Activated CD4-positive, alpha-beta T cell treated with anti-CD3 and anti-CD28 coated beads, Interleukin-2, amount 50 U/mL, for 48 hours (primary cell): Measurements from ENCODE around the gene MPHOSPH9.
A peak's percentile ranks its signal among the peaks of the same experiment; 100 is the strongest.

Source experiments
- DNase-seq, 2 experiments: peaks; one replicate each; pipeline ENCODE4 v3.0.0-alpha.2; 2020

The MPHOSPH9 gene

GRCh38 chr12:123232807-123233504 lies at the start of gene MPHOSPH9, which contains the start of gene MTRFR:
TSS of gene MPHOSPH9 (minus strand) at chr12:123233141. CDS start at chr12:123230364, 2,777 bp downstream.
TSS of gene MTRFR (plus strand) at chr12:123233436. CDS start at chr12:123253675, 20,239 bp downstream.
- peak; percentile 98 to 99 for DNase-seq

GRCh38 chr12:123282111-123282510 lies 49.2 kb upstream of the MPHOSPH9 start:
- no peak for DNase-seq

GRCh38 chr12:123280971-123281370 lies 48.0 kb upstream of the MPHOSPH9 start:
- DNase-seq, result no peak

GRCh38 chr12:123278101-123278627 lies 45.2 kb upstream of the MPHOSPH9 start:
- DNase-seq, result no peak

GRCh38 chr12:123273166-123273565 lies 40.2 kb upstream of the MPHOSPH9 start:
- DNase-seq, result no peak

DNA sequence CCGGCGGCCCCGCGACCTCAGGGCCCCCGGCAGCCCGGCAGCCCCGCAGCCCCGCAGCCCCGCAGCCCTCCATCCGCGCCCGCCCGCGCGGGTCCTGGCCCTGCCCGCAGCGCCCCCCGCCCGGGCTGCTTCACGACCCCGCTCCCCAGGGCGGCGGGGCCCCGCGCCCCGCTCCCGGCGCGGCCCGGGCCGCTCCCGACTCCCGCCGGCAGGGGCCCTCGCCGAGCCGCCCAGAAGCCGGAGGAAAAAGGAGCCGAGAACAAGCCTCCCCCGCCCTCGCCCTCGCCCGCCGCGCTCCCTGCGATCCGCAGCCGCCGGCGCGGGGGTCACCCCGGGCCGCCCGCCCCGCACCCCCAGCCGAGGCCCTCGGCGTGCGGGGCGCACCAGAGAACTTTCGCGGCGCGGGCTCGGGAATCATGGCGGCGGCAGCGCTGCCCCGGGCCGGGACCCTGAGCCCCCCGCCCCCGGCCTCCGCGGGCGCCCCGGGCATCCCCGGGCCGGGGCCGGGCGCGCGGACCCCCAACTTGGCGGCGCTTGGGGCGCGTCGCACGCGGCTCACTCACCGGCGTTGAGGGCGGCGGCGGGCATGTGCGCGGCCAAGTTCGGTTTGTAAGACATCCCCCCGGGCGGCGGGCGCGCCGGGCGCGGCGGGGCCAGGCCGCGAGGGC lies 38.2 kb upstream of the MPHOSPH9 start:
- DNase-seq, result peak; percentile 78 to 82

GRCh38 chr12:123270214-123271000 lies 37.5 kb upstream of the MPHOSPH9 start:
- peak; percentile 29 to 41 for DNase-seq

DNA sequence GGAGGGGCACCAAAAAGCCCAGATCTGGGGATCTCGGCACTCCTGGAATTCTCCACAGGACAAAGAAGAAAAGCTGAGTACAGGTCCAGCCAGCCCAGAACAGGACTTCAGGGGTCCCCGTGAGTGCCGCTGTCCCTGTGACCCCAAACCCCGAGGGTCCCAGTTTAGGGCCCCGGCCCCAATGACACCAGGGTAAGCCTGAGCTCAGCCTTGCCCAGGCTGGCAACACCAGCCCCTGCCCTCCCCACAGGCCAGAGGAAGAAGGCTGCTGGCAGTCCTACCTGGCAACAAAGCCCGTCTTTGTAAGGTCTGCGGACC lies 36.9 kb upstream of the MPHOSPH9 start:
- DNase-seq, result no peak

DNA sequence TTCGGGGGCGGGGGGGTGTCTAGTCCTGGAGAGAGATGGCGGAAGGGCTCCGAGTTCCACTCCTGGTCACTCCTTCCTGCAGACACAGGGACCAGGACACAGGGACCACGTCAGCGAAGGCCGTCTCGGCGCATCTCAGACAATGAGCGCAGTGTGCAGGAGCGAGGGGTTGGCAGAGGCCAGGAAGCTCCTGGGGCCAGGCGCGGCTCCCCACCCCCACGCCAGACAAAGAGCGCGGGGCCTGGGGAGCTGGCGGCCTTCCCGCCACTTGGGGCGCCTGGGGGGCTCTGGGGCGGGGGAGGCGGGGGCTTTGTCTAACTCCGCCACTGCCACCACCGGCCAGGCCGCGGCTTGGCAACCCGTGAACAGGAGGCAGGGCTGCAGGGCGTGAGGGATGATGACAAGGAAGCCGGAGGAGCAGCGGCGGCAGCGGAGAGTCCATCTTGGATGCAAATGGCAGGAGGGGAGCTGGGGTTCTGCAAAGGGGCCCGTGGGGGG lies 36.5 kb upstream of the MPHOSPH9 start:
- peak; percentile 38 to 52 for DNase-seq

DNA sequence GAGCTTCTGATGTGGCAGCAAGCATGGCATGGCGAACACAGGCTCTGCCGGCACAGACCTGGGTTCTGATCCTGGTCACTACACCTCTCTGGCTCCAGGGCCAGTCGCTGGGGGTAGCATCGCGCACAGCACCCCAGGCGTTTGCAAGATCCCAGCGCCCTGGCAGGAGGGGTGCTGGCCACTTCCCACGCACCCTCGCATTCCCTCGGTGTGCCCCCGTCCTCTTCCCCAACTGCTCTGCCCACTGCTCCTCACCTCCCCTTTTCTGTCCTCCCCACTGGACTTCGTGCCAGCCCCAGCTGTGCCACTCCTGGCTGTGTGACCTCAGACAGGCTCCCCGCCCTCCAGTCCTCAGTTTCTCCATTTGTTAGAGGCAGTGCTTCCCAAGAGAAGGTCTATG lies 35.9 kb upstream of the MPHOSPH9 start:
- DNase-seq, result no peak

DNA sequence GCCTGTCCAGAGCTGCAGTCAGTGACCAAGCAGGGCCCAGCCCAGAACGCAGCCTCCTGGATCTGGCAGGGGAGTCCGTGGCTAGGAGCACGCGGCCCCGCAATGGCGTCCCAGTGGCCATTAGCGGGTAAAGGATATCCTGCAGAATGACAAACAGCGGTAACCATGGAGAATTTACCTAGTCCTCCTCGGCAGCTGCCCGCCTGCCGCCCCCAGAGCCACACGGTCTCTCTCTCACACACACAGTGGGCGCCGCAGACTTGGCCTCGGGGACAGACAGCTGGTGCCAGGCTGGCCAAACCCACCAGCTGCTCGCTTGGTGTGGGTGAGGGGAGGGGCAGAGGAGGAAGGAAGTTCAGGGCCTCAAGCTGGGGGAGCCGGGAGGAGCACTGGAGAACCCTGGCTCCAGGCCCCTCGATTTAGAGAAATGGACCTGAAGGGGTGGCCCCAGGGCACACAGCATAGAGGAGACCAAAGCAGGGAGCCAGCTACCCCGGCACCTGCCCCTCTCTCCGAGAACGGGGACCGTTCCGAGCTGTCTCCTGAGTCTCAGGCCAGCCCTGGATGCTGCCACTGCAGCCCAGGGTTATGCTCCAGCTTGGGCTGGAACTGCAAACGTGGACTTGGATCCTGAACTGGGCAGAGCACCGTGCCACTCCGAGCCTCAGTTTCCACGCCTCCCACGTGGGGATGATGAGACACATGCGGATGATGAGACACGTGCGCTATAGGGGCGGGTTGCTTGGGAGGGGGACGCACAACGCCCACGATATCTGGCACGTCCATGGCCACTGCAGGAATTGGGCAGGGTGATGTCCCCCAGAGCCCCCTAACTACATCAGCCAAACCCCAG lies 35.3 kb upstream of the MPHOSPH9 start:
- no peak for DNase-seq

DNA sequence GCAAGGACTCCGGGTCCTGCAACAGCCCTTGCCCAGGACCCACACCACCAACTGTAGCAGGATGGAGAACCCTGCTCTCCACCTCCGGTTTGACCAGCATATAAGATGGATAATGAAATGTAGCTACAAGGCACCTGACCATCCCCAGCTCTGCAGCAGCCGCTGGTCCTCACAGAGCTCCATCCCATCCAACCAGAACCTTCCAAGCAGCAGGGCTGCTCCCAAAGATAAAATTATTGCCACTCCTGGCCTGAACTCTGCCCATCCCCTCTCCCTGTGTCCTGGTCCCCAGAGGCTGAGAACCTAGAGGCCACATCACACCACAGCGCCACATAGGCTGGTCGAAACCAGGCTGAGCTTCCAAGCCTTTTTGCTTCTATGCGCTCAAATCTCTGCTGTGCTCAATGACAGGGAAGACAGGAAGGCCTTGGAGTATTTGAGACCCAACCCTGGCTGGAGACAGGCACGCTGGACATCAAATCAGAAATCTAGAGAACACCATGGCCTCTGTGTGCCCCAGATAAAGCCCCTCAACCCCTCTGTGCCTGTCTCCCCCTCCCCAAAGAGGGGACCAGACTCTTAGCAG lies 34.5 kb upstream of the MPHOSPH9 start:
- DNase-seq, result no peak

DNA sequence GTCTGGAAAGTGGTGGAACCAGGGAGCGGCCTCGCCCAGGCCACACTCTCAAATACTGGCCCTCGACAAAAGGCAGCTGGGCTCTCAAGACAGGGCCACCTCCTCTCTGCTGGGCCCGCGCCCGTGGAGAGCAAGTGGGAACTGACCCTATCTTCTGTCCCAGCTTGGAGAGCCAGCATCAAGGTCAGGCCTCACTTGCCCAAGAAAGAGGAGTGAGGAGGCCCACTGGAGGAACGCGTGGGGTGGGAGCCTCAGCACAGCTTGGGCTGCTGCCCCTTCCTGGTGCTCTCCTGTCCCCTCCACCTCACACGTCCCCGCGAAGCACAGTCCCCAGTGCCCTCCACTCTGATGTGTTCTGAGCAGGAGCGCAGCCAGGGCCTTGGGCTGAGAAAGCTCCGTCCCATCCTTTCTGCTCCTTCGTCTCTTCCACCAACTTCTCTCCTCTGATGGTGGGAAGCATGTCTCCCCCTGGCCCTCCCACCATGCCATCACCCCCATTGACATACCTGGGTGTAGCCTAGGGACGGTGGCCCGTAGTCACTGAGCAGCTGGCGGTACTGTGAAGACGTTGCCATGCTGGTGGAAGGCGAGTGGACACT lies 33.8 kb upstream of the MPHOSPH9 start:
- no peak for DNase-seq

DNA sequence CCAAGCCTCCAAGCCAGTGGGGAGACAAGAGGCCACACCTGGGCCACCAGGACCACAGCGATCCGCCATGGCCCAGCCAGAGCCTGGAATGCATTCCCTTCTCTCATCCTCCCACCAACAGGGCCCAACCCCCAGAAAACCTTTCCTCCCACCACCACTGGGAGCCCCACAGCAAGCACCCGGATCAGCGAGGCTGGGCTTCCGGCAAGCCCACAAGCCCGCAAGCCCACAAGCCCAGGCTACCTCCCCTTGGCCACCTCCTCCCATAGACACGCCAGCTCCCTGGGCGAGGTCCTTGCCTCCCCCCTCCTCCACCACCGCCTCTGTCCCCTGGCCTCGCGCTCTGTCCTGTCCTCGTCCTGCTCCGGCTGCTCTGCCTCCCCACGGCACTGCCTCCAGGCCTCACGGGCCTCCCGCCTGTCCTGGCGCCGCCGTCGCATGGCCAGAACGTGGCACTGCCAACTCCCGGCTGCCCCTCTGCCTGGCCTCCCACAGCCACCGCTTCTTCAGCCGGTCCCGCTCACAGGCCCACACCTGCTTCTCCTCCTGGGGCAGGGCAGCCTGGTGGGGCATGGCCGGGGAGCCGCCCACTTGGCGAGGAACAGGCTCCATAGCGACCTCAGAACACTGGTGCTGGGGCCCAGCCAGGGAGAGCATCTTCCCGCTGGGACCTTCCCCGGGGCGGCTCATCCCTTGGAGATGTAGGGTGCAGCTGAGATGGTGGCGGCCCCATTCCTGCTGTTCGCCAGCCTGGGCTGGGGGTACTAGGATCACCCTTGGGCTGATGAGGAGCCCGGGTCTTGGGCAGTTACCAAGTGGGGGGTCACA lies 33.1 kb upstream of the MPHOSPH9 start:
- DNase-seq, result no peak

DNA sequence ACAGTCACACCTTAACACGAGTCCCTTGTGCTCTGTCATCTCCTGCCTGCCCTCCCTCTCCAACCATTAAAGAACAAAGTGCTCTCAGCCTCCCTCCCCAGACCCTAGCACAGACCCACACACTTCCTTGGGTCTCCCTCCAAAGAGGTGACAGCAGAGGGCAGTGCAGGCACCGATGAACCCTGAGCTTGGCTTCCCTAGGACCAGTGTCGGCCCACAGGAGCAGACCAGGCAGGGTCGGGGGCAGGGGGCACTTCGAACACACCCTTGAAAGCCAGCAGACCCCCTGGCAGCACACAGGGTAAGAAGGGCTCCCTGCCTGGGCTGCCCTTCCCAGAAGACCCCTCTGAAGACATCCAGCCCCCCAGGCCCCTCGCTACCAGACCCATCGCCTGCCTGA lies 31.7 kb upstream of the MPHOSPH9 start:
- no peak for DNase-seq

GRCh38 chr12:123263196-123263817 lies 30.4 kb upstream of the MPHOSPH9 start:
- DNase-seq, result no peak

DNA sequence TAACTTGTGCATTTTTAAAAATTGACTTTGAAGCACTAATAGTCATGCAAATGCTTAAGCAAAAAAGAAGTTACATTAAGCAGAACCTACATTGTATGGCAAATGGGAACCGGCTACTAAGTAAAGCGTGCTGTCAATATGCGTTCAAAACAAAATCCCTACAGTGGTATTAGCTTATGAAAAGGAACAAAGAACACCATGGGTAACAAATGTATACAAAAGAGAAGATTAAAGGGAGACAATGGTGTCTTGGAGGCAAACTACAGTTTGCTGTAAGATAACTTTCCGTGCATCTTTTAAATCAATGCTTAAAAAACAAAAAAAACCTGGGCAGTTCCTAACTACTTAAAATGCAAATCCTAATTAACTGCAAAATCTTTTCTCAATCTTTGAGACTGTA lies 28.3 kb upstream of the MPHOSPH9 start:
- no peak for DNase-seq

DNA sequence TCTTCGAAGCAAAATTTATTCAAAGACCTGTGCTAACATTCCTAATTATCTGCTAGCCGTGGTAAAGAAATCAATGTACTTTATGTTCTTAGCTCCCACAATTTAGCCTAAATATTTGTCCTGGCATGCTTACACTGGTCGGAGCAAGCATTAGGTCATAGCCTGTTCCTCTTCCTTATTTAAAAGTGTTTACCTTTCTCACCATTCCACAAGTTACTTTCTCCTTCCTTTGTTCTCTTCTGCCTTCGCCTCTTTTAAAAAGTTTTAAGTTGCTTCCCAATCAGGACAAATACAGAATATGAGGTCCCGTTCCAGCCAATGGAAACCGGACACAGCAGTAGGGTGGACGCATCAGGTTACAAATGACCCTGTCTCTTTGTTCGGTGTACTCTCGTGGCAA lies 27.1 kb upstream of the MPHOSPH9 start:
- no peak for DNase-seq

DNA sequence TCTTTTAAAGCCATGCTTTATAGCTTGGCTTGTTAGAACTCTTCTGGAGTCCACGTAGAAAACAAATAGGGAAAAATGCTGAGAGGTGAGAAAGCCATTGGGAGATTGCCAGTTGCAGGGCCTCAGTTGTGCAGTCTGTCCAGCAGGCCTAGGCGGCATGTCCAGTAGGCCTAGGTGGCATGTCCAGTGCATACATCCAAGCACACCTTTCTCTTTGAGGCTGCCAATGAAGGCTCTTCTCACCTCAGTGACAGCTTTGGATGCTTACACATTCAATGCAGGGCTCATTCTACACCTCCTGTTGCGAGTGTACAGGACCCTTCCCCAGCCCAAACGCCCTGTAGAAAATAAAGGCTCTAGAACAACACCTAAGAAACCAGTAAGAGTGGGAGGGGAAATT lies 25.7 kb upstream of the MPHOSPH9 start:
- DNase-seq, result no peak

DNA sequence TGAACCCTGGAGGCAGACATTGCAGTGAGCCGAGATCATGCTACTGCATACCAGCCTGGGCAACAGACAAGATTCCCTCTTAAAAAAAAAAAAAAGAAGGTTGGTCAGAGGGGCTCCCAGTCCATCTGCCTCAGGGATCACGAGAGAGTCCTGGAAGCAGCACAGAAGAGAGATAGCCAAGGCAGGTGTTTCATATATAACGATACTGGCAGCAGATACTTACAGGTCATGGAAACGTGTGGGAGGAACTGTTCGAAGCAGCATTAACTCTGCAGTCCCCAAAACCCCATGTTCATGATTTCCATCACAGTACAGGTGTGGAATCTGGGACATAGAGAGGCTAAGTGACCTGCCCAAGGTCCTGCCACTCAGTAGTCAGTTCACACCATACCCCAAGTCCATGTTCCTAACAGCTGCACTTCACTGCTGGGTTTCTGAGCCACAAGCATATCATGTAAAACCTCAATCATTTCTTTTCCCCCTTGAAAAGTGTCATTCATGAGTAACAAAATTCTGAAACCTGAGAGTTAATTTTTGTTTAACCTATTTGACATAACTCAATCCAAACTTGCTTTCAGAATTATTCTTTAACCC lies 22.0 kb upstream of the MPHOSPH9 start:
- DNase-seq, result no peak
